IPS DF 6.9 (cell line): Measurements from ENCODE around the gene DHX8.

ENCODE experiments used
- DNase-seq: peaks from one replicate; pipeline ENCODE4 v3.0.0-alpha.2; 2013; ENCODE audit warnings: low read depth, low spot score
- H3K27ac ChIP-seq: one replicate; pipeline ENCODE4 v1.5.1; 2013; ENCODE audit warnings: low read length, control low read depth
- H3K27me3 ChIP-seq: 2 replicates; pipeline ENCODE4 v1.6.1; 2013; ENCODE audit warnings: mild to moderate bottlenecking, low read length; ENCODE audit not compliant: control insufficient read depth, insufficient read depth
- H3K36me3 ChIP-seq: 2 replicates; pipeline ENCODE4 v1.6.1; 2013; ENCODE audit warnings: low read length; ENCODE audit not compliant: control insufficient read depth, insufficient read depth
- H3K4me1 ChIP-seq: 2 replicates; pipeline ENCODE4 v1.6.1; 2013; ENCODE audit warnings: low read length; ENCODE audit not compliant: control insufficient read depth, insufficient read depth
- H3K4me3 ChIP-seq: 2 replicates; pipeline ENCODE4 v1.5.1; 2013; ENCODE audit warnings: mild to moderate bottlenecking, low read length
- H3K9me3 ChIP-seq: 2 replicates; pipeline ENCODE4 v1.6.1; 2013; ENCODE audit warnings: low read length, inconsistent platforms; ENCODE audit not compliant: control insufficient read depth, insufficient read depth
- WGBS: extraction: QIAGEN DNeasy Blood & Tissue Kit; methylation state at CpG from one replicate; pipeline ENCODE4 v1.1.7; 2013; ENCODE audit warnings: mixed read lengths, missing lambda C conversion rate; ENCODE audit not compliant: insufficient read length, insufficient coverage; 5-methylcytosine and 5-hydroxymethylcytosine counted together

DHX8 gene

DNA sequence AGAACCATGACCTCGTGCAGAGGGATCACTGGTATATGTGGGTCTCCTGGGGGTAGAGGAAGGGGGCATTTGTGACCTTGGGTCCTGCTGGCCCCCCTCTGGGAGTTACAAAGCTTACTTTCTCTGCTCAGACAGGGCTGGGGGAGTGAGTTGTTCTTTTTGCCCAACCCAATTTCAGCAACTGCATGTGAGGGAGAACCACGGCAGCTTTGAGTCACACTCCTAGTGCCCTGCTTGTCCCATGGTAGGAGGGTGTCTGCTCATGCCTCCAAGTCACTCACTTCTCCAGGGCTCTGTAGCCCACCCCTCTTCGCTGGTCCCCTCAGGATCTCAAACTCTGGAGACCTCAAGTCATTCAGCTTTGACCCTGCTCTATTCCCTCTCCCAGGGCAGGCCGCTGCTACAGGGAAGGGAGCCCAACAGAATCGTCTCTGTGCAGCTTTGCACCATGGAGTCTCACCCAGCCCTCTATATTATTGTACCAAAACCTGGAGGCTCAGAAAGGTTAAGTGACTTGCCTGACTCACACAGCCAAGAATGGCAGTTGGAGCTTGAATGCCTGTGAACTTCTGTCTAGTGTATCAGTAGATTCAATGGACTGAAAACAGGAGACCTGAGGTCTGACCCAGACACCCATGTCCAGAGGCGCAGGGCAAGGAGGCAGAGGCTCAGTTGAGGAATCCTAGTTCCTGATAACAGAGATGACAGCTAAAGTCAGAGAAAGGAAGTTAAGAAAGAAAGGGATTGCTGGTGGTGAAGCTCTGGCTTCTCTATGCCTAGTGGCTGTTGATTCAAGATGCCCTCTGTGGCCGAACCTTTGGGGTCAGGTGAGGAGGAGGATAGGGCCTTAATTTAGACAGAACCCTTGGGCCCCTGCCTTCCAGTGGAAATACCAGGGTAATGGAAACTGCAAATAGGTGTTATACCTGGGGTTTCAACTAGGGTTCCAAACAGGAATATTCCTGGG is 77.0 kb downstream of the DHX8 start:
- DNase-seq: no peak
- peaks cover 2% of the 10 kb centered on the region; the same call in 1 of the 2 replicates for H3K4me1 ChIP-seq
- no peaks in the 10 kb centered on the region for H3K27me3 ChIP-seq
- no peak overlapping the region for H3K4me3 ChIP-seq
- no CpG with 5 or more reads among the region's 7 CpGs for WGBS
- no peak overlapping the region for H3K27ac ChIP-seq
- H3K36me3 ChIP-seq: no peaks in the 10 kb centered on the region
- H3K9me3 ChIP-seq: no peaks in the 10 kb centered on the region

DNA sequence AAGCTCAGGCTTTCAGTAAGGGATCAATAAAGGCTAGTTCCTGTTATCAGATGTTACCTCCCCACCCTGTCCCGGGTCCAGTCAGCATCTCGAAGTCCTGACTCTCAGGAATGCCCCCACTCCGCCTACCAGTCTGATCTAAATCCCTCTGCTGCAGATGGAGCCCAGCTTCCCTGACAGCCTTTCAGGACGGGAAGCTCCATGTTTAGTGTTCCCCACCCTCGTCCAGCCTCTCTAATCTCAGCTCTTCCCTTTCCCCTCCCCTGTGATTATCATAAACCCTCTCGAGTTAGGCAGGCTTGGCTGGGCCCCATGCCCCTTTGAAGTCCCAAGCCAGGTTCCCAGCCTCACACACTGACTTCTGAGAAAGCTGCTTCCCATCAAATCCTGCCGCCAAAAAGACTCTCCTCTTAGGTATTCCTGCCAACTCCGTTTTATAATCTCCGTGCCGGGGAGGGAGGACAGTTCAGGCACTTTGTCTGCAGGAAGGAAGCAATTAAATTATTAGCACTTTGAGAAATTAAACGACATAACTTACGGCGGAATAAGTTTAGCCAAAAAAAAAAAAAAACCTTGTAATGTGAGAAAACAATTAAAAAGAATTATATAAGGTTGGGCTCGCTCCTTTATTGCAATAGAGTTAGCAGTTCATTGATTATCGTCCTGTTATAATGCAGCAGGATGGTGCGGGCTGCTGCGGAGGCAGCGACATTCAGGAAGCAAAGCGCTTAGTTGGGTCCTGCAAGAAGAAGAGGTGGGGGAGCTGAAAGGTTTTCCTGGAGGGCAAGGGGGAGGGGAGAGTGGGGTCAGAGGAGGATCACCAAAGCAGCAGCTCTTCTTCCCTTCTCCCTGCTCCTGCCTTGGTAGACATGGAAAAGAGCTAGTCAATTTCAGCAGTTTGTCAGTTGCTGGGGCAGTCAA is 79.2 kb downstream of the DHX8 start:
- peaks cover 2% of the 10 kb centered on the region; the same call in 1 of the 2 replicates for H3K4me1 ChIP-seq
- no peak for DNase-seq
- H3K9me3 ChIP-seq: no peaks in the 10 kb centered on the region
- H3K36me3 ChIP-seq: no peaks in the 10 kb centered on the region
- no peaks in the 10 kb centered on the region for H3K27me3 ChIP-seq
- no peak overlapping the region for H3K4me3 ChIP-seq
- WGBS: no CpG with 5 or more reads among the region's 19 CpGs
- no peak overlapping the region for H3K27ac ChIP-seq

DNA sequence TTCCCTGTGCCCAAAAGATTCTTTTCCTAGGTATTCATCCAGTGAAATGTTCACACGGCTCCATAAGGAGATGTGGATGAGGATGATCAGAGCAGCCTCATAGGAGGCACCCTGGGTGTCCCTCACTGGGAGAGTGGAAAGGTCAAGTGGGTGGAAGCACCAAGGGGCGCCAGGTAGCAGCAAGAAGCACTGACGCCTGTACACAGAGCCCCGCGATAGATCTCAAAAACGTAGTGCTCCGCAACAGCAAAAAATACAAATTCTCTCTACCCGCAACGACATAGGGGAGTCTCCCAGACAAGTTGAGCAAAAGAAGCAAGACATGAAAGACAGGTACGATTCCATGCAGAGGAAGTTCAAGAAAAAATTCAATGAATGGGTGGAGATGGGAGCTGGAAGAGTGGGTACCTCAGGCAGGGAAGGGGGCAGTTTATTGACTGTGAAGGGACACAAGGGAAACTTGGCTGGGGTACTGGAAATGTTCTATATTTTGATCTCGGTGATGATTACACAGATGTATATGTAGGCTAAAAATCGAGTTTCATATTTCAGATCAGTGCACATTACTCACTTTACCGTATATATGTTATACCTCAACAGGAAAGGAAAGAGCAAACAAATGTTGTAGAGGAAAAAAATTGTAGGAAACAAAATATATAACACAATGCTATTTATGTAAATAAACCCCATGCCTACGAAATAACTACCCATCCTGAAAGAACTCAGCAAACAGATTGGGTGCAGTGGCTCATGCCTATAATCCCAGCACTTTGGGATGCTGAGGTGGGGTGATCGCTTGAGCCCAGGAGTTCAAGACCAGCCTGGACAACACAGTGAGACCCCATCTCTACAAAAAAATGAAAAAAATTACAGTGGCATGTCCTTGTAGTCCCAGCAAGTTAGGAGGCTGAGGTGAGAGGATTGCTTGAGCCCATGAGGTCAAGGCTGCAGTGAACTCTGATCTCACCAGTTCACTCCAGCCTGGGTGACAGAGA is 80.1 kb downstream of the DHX8 start:
- Histone ChIP-seq H3K4me1 (no peaks in the 10 kb centered on the region), H3K27me3 (no peaks in the 10 kb centered on the region), H3K9me3 (no peaks in the 10 kb centered on the region), H3K36me3 (no peaks in the 10 kb centered on the region), H3K27ac (no peak overlapping the region), H3K4me3 (no peak overlapping the region)
- no CpG with 5 or more reads among the region's 15 CpGs for WGBS
- DNase-seq: no peak

DNA sequence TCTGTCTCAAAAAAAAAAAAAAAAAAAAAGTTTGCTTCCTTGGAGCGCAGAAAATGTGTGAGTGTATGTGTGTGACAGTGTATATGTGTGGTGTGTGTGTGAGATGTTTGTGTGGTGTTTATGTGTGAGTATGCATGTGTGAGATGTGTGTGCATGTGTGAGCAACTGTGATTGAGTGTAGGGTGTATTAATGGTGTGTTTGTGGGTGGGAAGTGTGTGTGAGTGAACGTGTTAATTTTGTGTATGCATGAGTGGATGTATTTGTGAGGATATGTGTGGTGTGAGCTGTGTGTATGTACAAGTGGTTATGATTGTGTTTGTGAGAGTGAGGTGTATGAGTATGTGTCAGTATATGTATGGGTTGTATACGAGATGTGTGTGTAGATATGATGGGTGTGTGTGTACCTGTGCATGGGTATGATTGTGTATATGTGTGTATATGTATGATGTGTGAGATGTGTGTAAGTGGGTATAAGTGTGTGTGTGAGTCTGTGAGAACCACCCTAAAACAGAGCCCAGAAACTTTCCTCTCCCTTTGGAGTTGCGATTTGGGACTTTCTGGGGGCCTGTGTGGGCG is 84.8 kb downstream of the DHX8 start:
- Histone ChIP-seq H3K36me3 (no peaks in the 10 kb centered on the region), H3K9me3 (no peaks in the 10 kb centered on the region), H3K4me1 (no peaks in the 10 kb centered on the region), H3K4me3 (no peak overlapping the region), H3K27me3 (no peaks in the 10 kb centered on the region), H3K27ac (no peak overlapping the region)
- DNase-seq: no peak
- WGBS: 100% methylated on average over 3 of the region's 5 CpGs

DNA sequence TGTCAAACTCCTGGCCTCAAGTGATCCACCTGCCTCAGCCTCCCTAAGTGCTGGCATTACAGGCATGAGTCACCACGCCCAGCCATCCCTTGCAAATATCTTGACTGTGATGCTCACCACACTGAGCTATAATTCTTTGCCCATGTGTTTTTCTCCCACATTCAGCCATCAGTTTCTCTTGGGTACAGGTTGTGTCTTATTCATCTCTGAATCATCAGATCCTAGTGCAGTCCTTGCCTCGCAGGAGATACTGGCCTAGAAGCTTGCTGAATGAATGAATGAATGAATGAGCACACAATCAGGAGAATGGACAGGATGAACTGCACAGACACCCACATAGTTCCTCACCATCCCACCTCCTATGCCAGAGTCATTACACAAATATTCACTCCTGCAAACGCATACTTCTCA is 86.7 kb downstream of the DHX8 start:
- H3K27me3 ChIP-seq: no peaks in the 10 kb centered on the region
- no peaks in the 10 kb centered on the region for H3K9me3 ChIP-seq
- H3K27ac ChIP-seq: no peak overlapping the region
- H3K36me3 ChIP-seq: no peaks in the 10 kb centered on the region
- WGBS: no CpG with 5 or more reads among the region's 3 CpGs
- H3K4me3 ChIP-seq: no peak overlapping the region
- DNase-seq: no peak
- H3K4me1 ChIP-seq: no peaks in the 10 kb centered on the region

DNA sequence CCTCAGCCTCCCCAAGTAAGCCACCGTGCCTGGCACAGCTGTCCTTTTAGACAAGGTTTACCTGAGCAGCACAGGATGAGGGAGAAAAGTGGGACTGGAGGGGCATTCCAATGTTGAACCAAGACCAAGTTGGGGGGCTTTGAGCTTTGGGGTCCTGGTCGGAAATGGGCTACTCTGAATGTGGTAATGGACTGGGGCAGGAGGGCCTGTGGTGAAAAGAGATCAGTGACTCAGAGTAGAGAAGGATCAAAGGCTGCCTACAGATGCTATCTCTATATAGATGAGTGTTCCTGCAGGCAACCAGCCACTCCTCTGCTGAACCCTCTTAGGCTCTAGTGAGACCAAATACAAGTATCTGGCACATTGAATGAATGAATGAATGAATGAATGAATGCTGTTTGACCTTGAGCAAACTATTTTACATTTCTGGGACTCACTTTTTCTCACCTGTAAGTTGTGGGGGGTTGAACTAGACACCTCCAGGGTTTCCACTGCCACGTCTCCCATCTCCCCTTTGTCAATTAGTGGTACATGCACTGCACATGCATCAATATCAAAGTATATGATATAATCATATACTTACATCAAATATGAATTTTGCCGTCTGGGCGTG is 88.7 kb downstream of the DHX8 start:
- no peaks in the 10 kb centered on the region for H3K27me3 ChIP-seq
- no peak for DNase-seq
- no peaks in the 10 kb centered on the region for H3K4me1 ChIP-seq
- no peak overlapping the region for H3K27ac ChIP-seq
- no CpG with 5 or more reads among the region's 5 CpGs for WGBS
- no peaks in the 10 kb centered on the region for H3K9me3 ChIP-seq
- no peaks in the 10 kb centered on the region for H3K36me3 ChIP-seq
- H3K4me3 ChIP-seq: no peak overlapping the region

DNA sequence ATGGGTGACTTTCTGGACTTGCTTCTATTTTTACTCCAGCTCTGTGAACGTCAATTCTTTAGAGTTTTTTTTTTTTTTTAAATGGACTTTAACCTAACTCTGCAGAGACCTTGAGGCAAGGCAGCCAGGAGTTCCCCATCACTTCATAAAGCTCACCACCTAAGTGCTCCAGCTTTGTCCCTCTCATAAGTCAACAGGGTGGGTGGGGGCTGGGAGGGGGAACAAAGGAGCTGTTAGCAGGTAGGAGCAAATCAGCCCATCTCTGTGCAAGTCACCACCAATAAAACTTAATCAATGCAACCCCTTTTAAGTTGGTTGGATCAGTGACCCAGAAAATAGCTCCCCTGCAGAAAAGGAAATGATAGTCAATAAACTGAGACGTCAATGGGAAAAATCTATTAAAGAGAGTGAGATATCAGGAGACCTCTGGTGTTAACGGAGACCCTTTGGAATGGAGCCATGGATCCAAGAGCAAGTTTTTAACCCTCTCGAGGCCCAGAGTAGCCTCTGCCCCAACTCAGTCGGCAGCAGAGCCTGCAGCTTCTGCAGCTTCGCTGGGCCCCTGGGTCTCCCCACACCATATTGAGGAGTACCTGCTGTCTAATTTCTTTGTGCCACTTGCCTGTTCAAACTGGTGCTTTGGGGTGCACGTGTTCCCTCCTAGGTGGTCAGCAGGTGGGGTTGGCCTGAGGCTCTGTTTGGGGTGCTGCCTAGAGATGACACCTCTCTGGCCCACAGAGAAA is 90.0 kb downstream of the DHX8 start:
- Histone ChIP-seq H3K27me3 (no peaks in the 10 kb centered on the region), H3K4me3 (no peak overlapping the region), H3K9me3 (no peaks in the 10 kb centered on the region), H3K36me3 (no peaks in the 10 kb centered on the region), H3K4me1 (no peaks in the 10 kb centered on the region), H3K27ac (no peak overlapping the region)
- no CpG with 5 or more reads among the region's 7 CpGs for whole genome bisulfite sequencing
- no peak for DNase-seq

DNA sequence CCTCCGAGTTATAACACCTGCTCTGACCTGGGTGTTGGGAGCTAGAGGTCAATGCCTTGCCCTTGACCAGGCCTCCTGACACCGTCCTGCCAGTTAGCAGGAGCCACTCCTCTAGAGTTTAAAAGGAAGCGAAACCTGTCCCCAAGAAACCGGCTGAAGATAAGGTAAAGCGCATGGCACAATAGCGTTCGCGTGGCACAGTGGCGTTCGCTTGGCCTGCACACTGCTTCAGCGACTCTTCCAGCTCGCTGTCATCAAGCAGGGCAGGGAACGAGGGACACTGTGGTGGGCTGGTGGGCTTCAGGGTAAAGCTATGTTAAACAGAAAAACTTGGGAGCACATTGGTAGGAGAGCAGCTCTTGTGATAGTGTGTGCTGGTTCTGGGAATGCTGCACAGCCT is 90.6 kb downstream of the DHX8 start:
- peaks cover 2% of the 10 kb centered on the region for H3K4me1 ChIP-seq
- H3K9me3 ChIP-seq: no peaks in the 10 kb centered on the region
- no peaks in the 10 kb centered on the region for H3K36me3 ChIP-seq
- H3K4me3 ChIP-seq: no peak overlapping the region
- no peak for DNase-seq
- no CpG with 5 or more reads among the region's 13 CpGs for WGBS
- no peaks in the 10 kb centered on the region for H3K27me3 ChIP-seq
- no peak overlapping the region for H3K27ac ChIP-seq
